ENCODE results near the gene APPBP2.

DNA sequence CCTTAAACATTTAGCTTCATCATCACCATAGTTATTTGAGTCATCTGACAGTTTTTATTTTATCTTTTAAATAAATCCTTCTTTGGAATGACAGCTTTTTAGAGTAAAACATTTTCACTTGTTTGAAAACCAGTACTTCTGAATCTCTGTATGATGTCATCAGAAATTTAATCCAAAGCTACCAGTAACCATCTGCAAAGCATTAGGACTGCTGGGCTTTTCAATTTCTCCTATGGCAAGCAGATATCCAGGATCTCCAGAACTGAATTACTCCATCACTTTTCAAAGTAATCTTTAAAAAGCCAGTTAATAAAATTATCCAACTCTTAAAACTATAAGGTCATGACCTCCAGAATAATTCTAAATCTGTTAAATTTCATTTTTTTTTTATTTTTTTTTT is 52.3 kb downstream of the APPBP2 start:
- TF ChIP-seq POLR2AphosphoS5 (IDR thresholded peaks at IDR 0.05; ENCODE audit: insufficient read depth, low read depth, low read length) (no peak), FOS (IDR thresholded peaks at IDR 0.05; ENCODE audit: borderline replicate concordance, insufficient read depth, low read length) (no peak), GATA2 (IDR thresholded peaks at IDR 0.05; ENCODE audit: insufficient read depth, insufficient read length, low read depth, low read length) (no peak), CTCF (IDR thresholded peaks at IDR 0.05; ENCODE audit: extremely low read depth in 1 of 2, insufficient read depth in 1 of 2, low read depth in 1 of 2, low read length in 2 of 2) (no peak), POLR2A (IDR thresholded peaks at IDR 0.05; ENCODE audit: low read depth, low read length) (no peak), EZH2 (IDR thresholded peaks at IDR 0.05; ENCODE audit: borderline replicate concordance, low read depth, low read length, severe bottlenecking) (no peak), JUN (IDR thresholded peaks at IDR 0.05; ENCODE audit: borderline replicate concordance, insufficient read depth, insufficient read length, low read depth) (no peak)
- TF ChIP-seq, protein P1, sequence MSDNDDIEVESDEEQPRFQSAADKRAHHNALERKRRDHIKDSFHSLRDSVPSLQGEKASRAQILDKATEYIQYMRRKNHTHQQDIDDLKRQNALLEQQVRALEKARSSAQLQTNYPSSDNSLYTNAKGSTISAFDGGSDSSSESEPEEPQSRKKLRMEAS (IDR thresholded peaks at IDR 0.05; ENCODE audit: insufficient read depth, insufficient read length): no peak
